ENCODE data around the gene SEMA4F. TPM values are rescaled to one million over a fixed set of nuclear protein-coding genes. Genes with fewer than 3 reads are reported as not detected.

The SEMA4F gene
- total RNA-seq, 1 donor from 2014 or later: 12.4 TPM

DNA sequence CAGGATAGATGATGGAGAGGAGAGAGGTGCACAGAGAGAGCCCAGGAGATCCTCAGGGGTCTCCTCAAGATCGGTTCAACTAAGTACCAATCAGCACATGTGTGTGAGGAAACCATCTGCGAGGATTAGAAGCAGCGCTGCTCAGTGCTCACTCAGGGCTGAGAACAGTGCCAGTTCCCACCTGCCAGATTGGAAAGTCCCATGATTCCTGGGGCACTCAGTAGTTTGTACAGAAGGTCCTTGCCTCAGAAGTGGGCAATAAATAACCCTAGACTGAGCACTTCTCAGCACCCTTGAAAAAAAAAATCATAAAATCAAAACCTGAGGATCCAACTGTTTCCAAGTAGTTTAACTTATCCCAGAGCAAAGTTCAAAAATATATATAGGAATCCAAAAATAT, 53.8 kb downstream of the SEMA4F start:
- no peak overlapping the region for H3K27ac Mint-ChIP-seq (ENCODE audit: unreplicated experiment)
- no peak for DNase-seq (ENCODE audit: low read depth, low spot score)
- H3K36me3 Mint-ChIP-seq (ENCODE audit: low read depth): no peaks in the 10 kb centered on the region
- H3K27me3 Mint-ChIP-seq (ENCODE audit: low read depth): peaks cover 3% of the 10 kb centered on the region
- TF ChIP-seq, protein P1, sequence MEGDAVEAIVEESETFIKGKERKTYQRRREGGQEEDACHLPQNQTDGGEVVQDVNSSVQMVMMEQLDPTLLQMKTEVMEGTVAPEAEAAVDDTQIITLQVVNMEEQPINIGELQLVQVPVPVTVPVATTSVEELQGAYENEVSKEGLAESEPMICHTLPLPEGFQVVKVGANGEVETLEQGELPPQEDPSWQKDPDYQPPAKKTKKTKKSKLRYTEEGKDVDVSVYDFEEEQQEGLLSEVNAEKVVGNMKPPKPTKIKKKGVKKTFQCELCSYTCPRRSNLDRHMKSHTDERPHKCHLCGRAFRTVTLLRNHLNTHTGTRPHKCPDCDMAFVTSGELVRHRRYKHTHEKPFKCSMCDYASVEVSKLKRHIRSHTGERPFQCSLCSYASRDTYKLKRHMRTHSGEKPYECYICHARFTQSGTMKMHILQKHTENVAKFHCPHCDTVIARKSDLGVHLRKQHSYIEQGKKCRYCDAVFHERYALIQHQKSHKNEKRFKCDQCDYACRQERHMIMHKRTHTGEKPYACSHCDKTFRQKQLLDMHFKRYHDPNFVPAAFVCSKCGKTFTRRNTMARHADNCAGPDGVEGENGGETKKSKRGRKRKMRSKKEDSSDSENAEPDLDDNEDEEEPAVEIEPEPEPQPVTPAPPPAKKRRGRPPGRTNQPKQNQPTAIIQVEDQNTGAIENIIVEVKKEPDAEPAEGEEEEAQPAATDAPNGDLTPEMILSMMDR (conservative IDR thresholded peaks at IDR 0.05): no peak
- H3K4me3 Mint-ChIP-seq: no peak overlapping the region
- H3K9me3 Mint-ChIP-seq: no peaks in the 10 kb centered on the region
- no peaks in the 10 kb centered on the region for H3K4me1 Mint-ChIP-seq

GRCh38 chr2:74708296-74708695, 54.2 kb downstream of the SEMA4F start:
- Mint-ChIP-seq H3K4me3 (no peak overlapping the region), H3K9me3 (no peaks in the 10 kb centered on the region), H3K4me1 (no peaks in the 10 kb centered on the region), H3K36me3 (ENCODE audit: low read depth) (no peaks in the 10 kb centered on the region), H3K27me3 (ENCODE audit: low read depth) (peaks cover 5% of the 10 kb centered on the region), H3K27ac (ENCODE audit: unreplicated experiment) (no peak overlapping the region)
- no peak for DNase-seq (ENCODE audit: low read depth, low spot score)
- TF ChIP-seq, protein P1 (conservative IDR thresholded peaks at IDR 0.05): no peak

DNA sequence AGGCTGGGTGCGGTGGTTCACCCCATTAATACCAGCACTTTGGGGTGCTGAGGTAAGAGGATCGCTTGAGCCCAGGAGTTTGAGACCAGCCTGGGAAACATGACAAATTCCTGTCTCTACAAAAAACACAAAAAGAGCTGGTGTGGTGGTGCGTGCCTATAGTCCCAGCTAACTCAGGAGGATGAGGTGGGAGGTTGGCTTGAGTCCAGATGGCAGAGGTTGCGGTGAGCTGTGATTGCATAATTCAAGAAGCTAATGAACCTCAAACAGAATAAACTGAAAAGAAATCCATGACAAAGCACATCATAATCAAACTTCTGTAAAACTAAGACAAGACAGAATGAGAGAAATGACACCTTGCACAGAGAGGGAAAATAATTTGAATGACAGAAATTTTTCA, 54.8 kb downstream of the SEMA4F start:
- Mint-ChIP-seq H3K4me1 (no peaks in the 10 kb centered on the region), H3K4me3 (no peak overlapping the region), H3K27ac (ENCODE audit: unreplicated experiment) (no peak overlapping the region), H3K27me3 (ENCODE audit: low read depth) (peaks cover 8% of the 10 kb centered on the region), H3K36me3 (ENCODE audit: low read depth) (no peaks in the 10 kb centered on the region), H3K9me3 (no peaks in the 10 kb centered on the region)
- DNase-seq (ENCODE audit: low read depth, low spot score): no peak
- TF ChIP-seq, protein P1 (conservative IDR thresholded peaks at IDR 0.05): no peak

DNA sequence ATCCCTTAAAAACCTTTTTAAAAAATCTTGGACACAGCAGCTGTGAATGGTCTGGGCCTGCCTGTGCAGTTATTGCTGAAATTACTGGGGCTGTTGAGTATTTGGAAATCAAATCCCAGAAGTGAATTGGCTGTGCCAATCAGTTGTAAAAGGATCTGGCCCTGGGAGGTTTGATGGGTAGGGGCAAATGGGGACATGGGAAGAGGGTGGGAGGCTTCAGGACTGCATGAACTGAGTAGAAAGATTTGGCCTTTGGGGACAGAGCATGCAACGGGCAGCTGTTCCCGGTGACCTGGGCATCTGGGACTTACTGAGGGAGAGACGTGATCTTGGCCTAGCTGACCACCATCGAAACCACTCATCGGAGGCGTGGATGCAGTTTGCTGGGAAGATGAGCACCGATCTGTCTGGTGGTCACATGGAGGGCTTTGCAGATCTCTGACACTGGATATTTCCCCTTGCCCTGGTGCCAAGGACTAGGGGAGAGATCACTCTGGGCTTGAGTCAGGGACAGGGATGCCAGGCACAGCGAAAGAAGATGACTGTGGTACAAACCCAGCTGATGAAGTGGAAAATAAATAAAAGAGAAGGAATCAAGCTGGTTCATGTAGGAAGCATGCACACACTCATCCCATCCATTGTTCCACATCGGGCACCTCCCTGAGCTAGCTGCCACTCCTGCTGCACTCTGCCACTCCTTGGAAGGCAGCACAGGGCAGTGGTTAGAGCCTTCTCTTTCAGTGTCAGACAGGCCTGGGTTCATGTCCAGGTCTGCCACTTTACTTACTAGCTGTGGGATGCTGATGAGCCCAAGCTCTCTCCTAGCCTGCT, 58.4 kb downstream of the SEMA4F start:
- no peaks in the 10 kb centered on the region for H3K36me3 Mint-ChIP-seq (ENCODE audit: low read depth)
- H3K27ac Mint-ChIP-seq (ENCODE audit: unreplicated experiment): no peak overlapping the region
- TF ChIP-seq, protein P1 (conservative IDR thresholded peaks at IDR 0.05): no peak
- H3K27me3 Mint-ChIP-seq (ENCODE audit: low read depth): peaks cover 19% of the 10 kb centered on the region
- DNase-seq (ENCODE audit: low read depth, low spot score): no peak
- no peak overlapping the region for H3K4me3 Mint-ChIP-seq
- H3K4me1 Mint-ChIP-seq: peaks cover 9% of the 10 kb centered on the region
- no peaks in the 10 kb centered on the region for H3K9me3 Mint-ChIP-seq

DNA sequence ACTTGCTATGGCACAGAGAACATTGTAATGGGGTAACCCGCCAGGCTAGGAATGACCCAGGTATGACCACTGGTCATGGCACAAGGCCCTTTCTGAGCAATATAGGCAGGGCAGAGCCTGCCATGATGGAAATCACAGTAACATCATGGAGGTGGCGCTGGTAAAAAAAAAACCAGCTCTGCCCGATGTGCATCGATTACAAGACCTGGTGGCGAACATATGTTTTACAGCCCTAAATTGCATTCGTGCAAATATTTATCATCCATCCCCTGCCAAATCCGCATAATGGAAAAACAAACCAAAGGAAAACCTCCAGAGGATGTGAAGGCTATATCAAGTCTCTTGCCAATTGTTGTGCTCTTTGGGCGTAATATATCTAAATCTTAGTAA, 60.6 kb downstream of the SEMA4F start:
- H3K9me3 Mint-ChIP-seq: no peaks in the 10 kb centered on the region
- H3K4me3 Mint-ChIP-seq: peak overlapping the region; percentile 89
- H3K27ac Mint-ChIP-seq (ENCODE audit: unreplicated experiment): no peak overlapping the region
- peaks cover 9% of the 10 kb centered on the region for H3K4me1 Mint-ChIP-seq
- no peaks in the 10 kb centered on the region for H3K36me3 Mint-ChIP-seq (ENCODE audit: low read depth)
- TF ChIP-seq, protein P1 (conservative IDR thresholded peaks at IDR 0.05): no peak
- H3K27me3 Mint-ChIP-seq (ENCODE audit: low read depth): peaks cover 19% of the 10 kb centered on the region
- no peak for DNase-seq (ENCODE audit: low read depth, low spot score)
